Endometrial microvascular endothelial cells (primary cell): ENCODE results near the gene CADPS. TPM values are rescaled to one million over a fixed set of nuclear protein-coding genes. Genes with fewer than 3 reads are reported as not detected.

ENCODE experiments used
- in situ Hi-C: cut with HindIII; loops from 2 replicates; pipeline ENCODE4 v1.10.0; 2017; ENCODE audit warnings: low sequenced_read_pairs, low pct_unique_long_range_greater_than_20kb; ENCODE audit errors: inconsistent ontology term
- total RNA-seq: library from RNA; depleted of rRNA; stranded (reverse); fragments of >200 nt; gene quantifications from one replicate; pipeline ENCODE4 v1.2.3, GENCODE V29; 2015; ENCODE audit errors: inconsistent ontology term

The CADPS gene
- total RNA-seq, 1 donor from 2014 or later: not detected

GRCh38 chr3:62718515-62719320 is 156.5 kb downstream of the CADPS start:
- in situ Hi-C loops: no loop called here

GRCh38 chr3:62718011-62718410 is 157.2 kb downstream of the CADPS start:
- in situ Hi-C loops: no loop called here

GRCh38 chr3:62712746-62713145 is 162.5 kb downstream of the CADPS start:
- in situ Hi-C loops: no loop called here

GRCh38 chr3:62710751-62711150 is 164.5 kb downstream of the CADPS start:
- in situ Hi-C loops: no loop called here

- in situ Hi-C loops: no loop called here
Observed at GRCh38 chr3:62708638-62709373, 166.4 kb downstream of the CADPS start.

GRCh38 chr3:62705721-62706120 is 169.5 kb downstream of the CADPS start:
- in situ Hi-C loops: no loop called here

GRCh38 chr3:62703451-62704167 is 171.6 kb downstream of the CADPS start:
- in situ Hi-C loops: no loop called here

- in situ Hi-C loops: no loop called here
Observed at GRCh38 chr3:62700357-62700756, 174.9 kb downstream of the CADPS start.

- in situ Hi-C loops: no loop called here
Observed at GRCh38 chr3:62699728-62700127, 175.5 kb downstream of the CADPS start.

GRCh38 chr3:62696011-62696410 is 179.2 kb downstream of the CADPS start:
- in situ Hi-C loops: no loop called here

- in situ Hi-C loops: no loop called here
Observed at GRCh38 chr3:62688812-62689211, 186.4 kb downstream of the CADPS start.

GRCh38 chr3:62688050-62688449 is 187.2 kb downstream of the CADPS start:
- in situ Hi-C loops: no loop called here

- in situ Hi-C loops: no loop called here
Observed at GRCh38 chr3:62686503-62687294, 188.5 kb downstream of the CADPS start.

GRCh38 chr3:62682826-62683225 is 192.4 kb downstream of the CADPS start:
- in situ Hi-C loops: no loop called here

GRCh38 chr3:62679988-62680387 is 195.2 kb downstream of the CADPS start:
- in situ Hi-C loops: no loop called here

GRCh38 chr3:62678841-62679240 is 196.4 kb downstream of the CADPS start:
- in situ Hi-C loops: no loop called here

- in situ Hi-C loops: no loop called here
Observed at GRCh38 chr3:62677926-62678325, 197.3 kb downstream of the CADPS start.

- in situ Hi-C loops: no loop called here
Observed at GRCh38 chr3:62676689-62677271, 198.4 kb downstream of the CADPS start.

- in situ Hi-C loops: no loop called here
Observed at GRCh38 chr3:62675492-62675891, 199.7 kb downstream of the CADPS start.
